A549 (cell line): ENCODE measurements around the gene DDX49.

Experiments
- CTCF ChIP-seq: fragments of >200 bp; sonication (Bioruptor Twin); formaldehyde crosslinking; IDR thresholded peaks from 3 replicates; pipeline ENCODE4 v1.5.1; 2016
- HDAC2 ChIP-seq: fragments of 200-600 bp; sonication (generic); IDR thresholded peaks from 2 replicates; pipeline ENCODE4 v1.6.1; 2016
- HOXA7 ChIP-seq: fragments of 250-450 bp; sonication (Bioruptor Pico); IDR thresholded peaks from 2 replicates; pipeline ENCODE4 v1.5.0; 2020; ENCODE audit warnings: mild to moderate bottlenecking, moderate library complexity
- RAD21 ChIP-seq, 2 experiments: fragments of >200 bp in 1 of 2; sonication (Bioruptor Twin) in 1 of 2; formaldehyde crosslinking in 1 of 2; IDR thresholded peaks in 1 of 2; conservative IDR thresholded peaks in 1 of 2; 2 replicates in 1 of 2; 3 replicates in 1 of 2; pipeline ENCODE4 v1.6.1; 2012 to 2018; ENCODE audit warnings: inconsistent platforms in 1 of 2
- RNF2 ChIP-seq: fragments of 200-600 bp; sonication (generic); IDR thresholded peaks from 2 replicates; pipeline ENCODE4 v1.6.1; 2016; ENCODE audit warnings: low read depth, mild to moderate bottlenecking, antibody characterized with exemption, moderate library complexity, borderline replicate concordance

DNA sequence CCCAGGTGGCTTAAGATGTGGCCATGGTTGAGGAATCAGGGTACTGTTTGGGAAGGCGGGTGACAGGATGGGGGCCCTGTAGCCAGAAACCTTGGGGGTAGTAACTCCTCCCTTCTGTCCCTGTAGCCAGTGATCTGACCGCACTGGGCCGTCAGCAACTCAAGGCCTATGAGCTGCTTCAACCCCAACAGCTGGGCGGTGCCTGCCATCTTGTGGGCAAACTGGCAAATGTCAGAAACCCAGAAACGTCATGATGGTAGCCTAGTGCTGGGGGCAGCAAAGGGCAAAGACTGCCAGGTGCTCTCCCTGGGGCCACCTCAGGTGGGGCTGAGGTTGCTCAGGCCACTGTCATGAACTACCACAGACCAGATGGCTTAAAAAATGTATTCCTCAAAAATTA is 3.9 kb upstream of the DDX49 start:
- TF ChIP-seq CTCF = peak; percentile 37; the same call in 2 of the 3 replicates
- TF ChIP-seq RNF2 = no peak
- TF ChIP-seq HOXA7 (CRISPR knock-in tag) = no peak
- TF ChIP-seq HDAC2 = no peak
- peak; percentile 48 to 67 for TF ChIP-seq RAD21 (conservative IDR thresholded peaks at IDR 0.05 in 1 of 2, IDR thresholded peaks at IDR 0.05 in 1 of 2)
